ENCODE data around the gene TUT7.

The TUT7 gene

GRCh38 chr9:86322973-86323644 is 31.1 kb downstream of the TUT7 start:
- Histone ChIP-seq H3K4me2 (ENCODE audit: low read length) (no peak overlapping the region), H3K27me3 (ENCODE audit: control insufficient read depth, low read length) (no peaks in the 10 kb centered on the region), H3K27ac (ENCODE audit: low read depth, low read length) (no peak overlapping the region), H3K4me3 (ENCODE audit: low read length) (no peak overlapping the region), H3K36me3 (ENCODE audit: control insufficient read depth, low read length) (peaks cover 96% of the 10 kb centered on the region), H3F3A (ENCODE audit: control insufficient read depth, insufficient read depth) (no peaks in the 10 kb centered on the region), H3K79me2 (ENCODE audit: control insufficient read depth, low read length) (no peaks in the 10 kb centered on the region), H3K9me3 (ENCODE audit: control insufficient read depth, insufficient read depth, low read length) (no peaks in the 10 kb centered on the region), H3K9me2 (replicated peaks; ENCODE audit: control insufficient read depth, low read length) (no peaks in the 10 kb centered on the region), H4K20me1 (ENCODE audit: control insufficient read depth, insufficient read depth, low read depth, low read length) (no peaks in the 10 kb centered on the region), H3K4me1 (ENCODE audit: control insufficient read depth, low read length) (peaks cover 17% of the 10 kb centered on the region)
- TF ChIP-seq EZH2phosphoT487 (IDR thresholded peaks at IDR 0.05; ENCODE audit: borderline replicate concordance, low read length) (no peak), CTCF (IDR thresholded peaks at IDR 0.05; ENCODE audit: low read depth, low read length, poor library complexity, severe bottlenecking) (no peak)

GRCh38 chr9:86321373-86321772 is 32.8 kb downstream of the TUT7 start:
- H3K27me3 ChIP-seq (ENCODE audit: control insufficient read depth, low read length): no peaks in the 10 kb centered on the region
- no peaks in the 10 kb centered on the region for H3K79me2 ChIP-seq (ENCODE audit: control insufficient read depth, low read length)
- no peak overlapping the region for H3K4me3 ChIP-seq (ENCODE audit: low read length)
- no peak overlapping the region for H3K4me2 ChIP-seq (ENCODE audit: low read length)
- TF ChIP-seq EZH2phosphoT487 (IDR thresholded peaks at IDR 0.05; ENCODE audit: borderline replicate concordance, low read length) (no peak), CTCF (IDR thresholded peaks at IDR 0.05; ENCODE audit: low read depth, low read length, poor library complexity, severe bottlenecking) (no peak)
- no peaks in the 10 kb centered on the region for H3K9me3 ChIP-seq (ENCODE audit: control insufficient read depth, insufficient read depth, low read length)
- H3F3A ChIP-seq (ENCODE audit: control insufficient read depth, insufficient read depth): no peaks in the 10 kb centered on the region
- H4K20me1 ChIP-seq (ENCODE audit: control insufficient read depth, insufficient read depth, low read depth, low read length): no peaks in the 10 kb centered on the region
- peaks cover 95% of the 10 kb centered on the region for H3K36me3 ChIP-seq (ENCODE audit: control insufficient read depth, low read length)
- peaks cover 17% of the 10 kb centered on the region for H3K4me1 ChIP-seq (ENCODE audit: control insufficient read depth, low read length)
- no peaks in the 10 kb centered on the region for H3K9me2 ChIP-seq (replicated peaks; ENCODE audit: control insufficient read depth, low read length)
- H3K27ac ChIP-seq (ENCODE audit: low read depth, low read length): no peak overlapping the region

- H4K20me1 ChIP-seq (ENCODE audit: control insufficient read depth, insufficient read depth, low read depth, low read length): no peaks in the 10 kb centered on the region
- no peaks in the 10 kb centered on the region for H3K27me3 ChIP-seq (ENCODE audit: control insufficient read depth, low read length)
- no peak for TF ChIP-seq CTCF (IDR thresholded peaks at IDR 0.05; ENCODE audit: low read depth, low read length, poor library complexity, severe bottlenecking)
- no peak for TF ChIP-seq EZH2phosphoT487 (IDR thresholded peaks at IDR 0.05; ENCODE audit: borderline replicate concordance, low read length)
- H3K79me2 ChIP-seq (ENCODE audit: control insufficient read depth, low read length): no peaks in the 10 kb centered on the region
- no peaks in the 10 kb centered on the region for H3K4me1 ChIP-seq (ENCODE audit: control insufficient read depth, low read length)
- no peaks in the 10 kb centered on the region for H3F3A ChIP-seq (ENCODE audit: control insufficient read depth, insufficient read depth)
- H3K9me3 ChIP-seq (ENCODE audit: control insufficient read depth, insufficient read depth, low read length): no peaks in the 10 kb centered on the region
- no peak overlapping the region for H3K4me3 ChIP-seq (ENCODE audit: low read length)
- no peak overlapping the region for H3K27ac ChIP-seq (ENCODE audit: low read depth, low read length)
- peaks cover 95% of the 10 kb centered on the region for H3K36me3 ChIP-seq (ENCODE audit: control insufficient read depth, low read length)
- H3K4me2 ChIP-seq (ENCODE audit: low read length): no peak overlapping the region
- H3K9me2 ChIP-seq (replicated peaks; ENCODE audit: control insufficient read depth, low read length): no peaks in the 10 kb centered on the region
These were observed 36.0 kb downstream of the TUT7 start for GRCh38 chr9:86318187-86318586.
